H1 (cell line): ENCODE measurements around the gene SLC23A1. TPM values are rescaled to one million over a fixed set of nuclear protein-coding genes. Genes with fewer than 3 reads are reported as not detected.

Experiments
- POU5F1 ChIP-seq: IDR thresholded peaks from 2 replicates; pipeline ENCODE4 v1.6.1; 2011; ENCODE audit warnings: low read depth, mild to moderate bottlenecking, low read length, moderate library complexity
- polyA plus RNA-seq, 7 experiments: library from polyadenylated mRNA; depleted of rRNA in 3 of 7; stranded (reverse) in 5 of 7; unstranded in 2 of 7; fragments of >200 nt in 5 of 7; fragments of 200-250 nt in 2 of 7; gene quantifications; 1 replicate in 5 of 7; 2 replicates in 1 of 7; 4 replicates in 1 of 7; pipeline versions ENCODE4 v1.2.1 to v1.2.3, GENCODE V29; 2011 to 2013; ENCODE audit warnings: missing spikeins in 2 of 7, mixed read lengths in 2 of 7
- total RNA-seq: library from RNA; stranded (reverse); fragmentation: NEBNext Ultra II Directional; extraction: Animal tissue kit (Norgen Biotek cat#: 25700); gene quantifications from 2 replicates; pipeline ENCODE4 v1.2.1, GENCODE V29; 2021

The SLC23A1 gene
- total and polyA plus RNA-seq, 2 of the 8 experiments (the other 6 are each of a cell fraction or from before 2014, with no cell fraction given), result not detected

DNA sequence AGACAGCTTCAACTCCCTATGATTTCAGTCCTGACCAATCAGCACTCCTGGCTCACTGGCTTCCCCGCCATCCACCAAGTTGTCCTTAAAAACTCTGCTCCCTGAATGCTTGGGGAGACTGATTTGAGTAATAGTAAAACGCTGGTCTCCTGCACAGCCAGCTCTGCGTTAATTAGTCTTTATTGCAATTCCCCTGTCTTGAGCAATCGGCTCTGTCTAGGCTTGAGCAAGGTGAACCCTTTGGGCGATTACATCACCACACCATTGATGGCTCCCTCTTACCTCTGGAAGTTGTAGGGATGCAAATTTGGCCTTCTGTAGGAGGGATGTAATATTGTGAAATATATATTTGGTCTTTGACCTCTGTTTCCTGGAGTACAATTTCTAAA lies 2.9 kb upstream of the SLC23A1 start (continued):
- TF ChIP-seq POU5F1, result no peak
- TF ChIP-seq, all 59 proteins: peak for 0
